ENCODE results near the gene USH1G.
"Not testable (repeated sequence)": the region's sequence is repeated elsewhere in the genome, so short reads cannot be mapped to it uniquely, and the experiment has no call there.

The USH1G gene

DNA sequence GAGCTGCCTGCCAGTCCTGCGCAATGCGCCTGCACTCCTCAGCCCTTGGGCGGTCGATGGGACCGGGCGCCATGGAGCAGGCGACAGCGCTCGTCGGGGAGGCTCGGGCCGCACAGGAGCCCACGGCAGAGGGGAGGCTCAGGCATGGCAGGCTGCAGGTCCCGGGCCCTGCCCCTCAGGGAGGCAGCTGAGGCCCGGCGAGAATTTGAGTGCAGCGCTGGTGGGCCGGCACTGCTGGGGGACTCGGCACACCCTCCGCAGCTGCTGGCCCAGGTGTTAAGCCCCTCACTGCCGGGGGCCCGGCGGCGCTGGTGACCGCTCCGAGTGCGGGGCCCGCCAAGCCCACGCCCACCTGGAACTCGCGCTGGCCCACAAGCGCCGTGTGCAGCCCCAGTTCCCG lies 16.0 kb downstream of the USH1G start:
- no peak overlapping the region for H3K4me3 ChIP-seq (ENCODE audit: low read depth, low read length)
- TF ChIP-seq, protein P1, sequence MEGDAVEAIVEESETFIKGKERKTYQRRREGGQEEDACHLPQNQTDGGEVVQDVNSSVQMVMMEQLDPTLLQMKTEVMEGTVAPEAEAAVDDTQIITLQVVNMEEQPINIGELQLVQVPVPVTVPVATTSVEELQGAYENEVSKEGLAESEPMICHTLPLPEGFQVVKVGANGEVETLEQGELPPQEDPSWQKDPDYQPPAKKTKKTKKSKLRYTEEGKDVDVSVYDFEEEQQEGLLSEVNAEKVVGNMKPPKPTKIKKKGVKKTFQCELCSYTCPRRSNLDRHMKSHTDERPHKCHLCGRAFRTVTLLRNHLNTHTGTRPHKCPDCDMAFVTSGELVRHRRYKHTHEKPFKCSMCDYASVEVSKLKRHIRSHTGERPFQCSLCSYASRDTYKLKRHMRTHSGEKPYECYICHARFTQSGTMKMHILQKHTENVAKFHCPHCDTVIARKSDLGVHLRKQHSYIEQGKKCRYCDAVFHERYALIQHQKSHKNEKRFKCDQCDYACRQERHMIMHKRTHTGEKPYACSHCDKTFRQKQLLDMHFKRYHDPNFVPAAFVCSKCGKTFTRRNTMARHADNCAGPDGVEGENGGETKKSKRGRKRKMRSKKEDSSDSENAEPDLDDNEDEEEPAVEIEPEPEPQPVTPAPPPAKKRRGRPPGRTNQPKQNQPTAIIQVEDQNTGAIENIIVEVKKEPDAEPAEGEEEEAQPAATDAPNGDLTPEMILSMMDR (IDR thresholded peaks at IDR 0.05; ENCODE audit: low read depth, low read length) = no peak

DNA sequence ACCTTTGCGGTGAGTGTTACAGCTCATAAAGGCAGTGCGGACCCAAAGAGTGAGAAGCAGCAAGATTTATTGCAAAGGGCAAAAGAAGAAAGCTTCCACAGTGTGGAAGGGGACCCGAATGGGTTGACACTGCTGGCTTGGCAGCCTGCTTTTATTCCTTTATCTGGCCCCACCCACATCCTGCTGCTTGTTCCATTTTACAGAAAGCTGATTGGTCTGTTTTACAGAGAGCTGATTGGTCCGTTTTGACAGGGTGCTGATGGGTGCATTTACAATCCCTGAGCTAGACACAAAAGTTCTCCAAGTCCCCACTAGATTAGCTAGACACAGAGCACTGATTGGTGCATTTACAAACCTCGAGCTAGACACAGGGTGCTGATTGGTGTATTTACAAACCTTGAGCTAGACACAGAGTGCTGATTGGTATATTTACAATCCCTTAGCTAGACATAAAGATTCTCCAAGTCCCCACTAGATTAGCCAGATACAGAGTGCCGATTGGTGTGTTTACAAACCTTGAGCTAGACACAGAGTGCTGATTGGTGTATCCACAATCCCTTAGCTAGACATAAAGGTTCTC lies 16.8 kb downstream of the USH1G start:
- H3K4me3 ChIP-seq (ENCODE audit: low read depth, low read length) = not testable (repeated sequence)

DNA sequence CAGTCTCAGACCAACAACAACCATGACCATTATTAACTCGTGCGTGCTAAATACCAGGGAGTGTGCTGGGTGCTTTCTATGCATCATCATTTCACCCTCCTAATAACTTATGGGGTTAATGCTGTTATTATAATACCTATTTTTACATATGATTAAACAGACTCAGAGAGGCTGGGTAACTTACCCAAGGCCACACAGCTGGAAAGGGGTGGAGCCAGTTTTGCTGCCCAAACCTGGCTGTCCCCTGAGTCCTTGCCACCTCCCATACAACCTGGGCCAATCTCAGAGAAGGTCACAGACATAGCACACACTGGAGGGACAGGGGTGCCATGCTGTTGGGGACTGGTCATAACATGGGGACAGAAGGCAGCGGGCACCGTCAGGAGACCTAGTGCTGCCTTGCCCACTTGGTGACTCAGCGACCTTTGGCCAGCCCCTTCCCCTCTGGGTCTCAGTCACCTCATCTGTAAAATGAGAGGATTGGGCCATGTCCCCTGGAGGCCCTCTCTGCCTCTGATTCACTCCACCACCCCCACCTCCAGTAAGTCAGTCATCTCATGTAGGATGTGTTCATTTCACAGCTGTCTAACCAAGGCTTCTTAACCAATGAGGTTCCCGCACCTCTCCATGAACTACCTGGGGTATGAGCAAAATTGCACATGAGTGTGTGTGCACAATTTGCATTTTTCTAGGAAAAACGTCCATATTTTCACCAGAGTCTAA lies 18.2 kb downstream of the USH1G start:
- TF ChIP-seq, protein P1 (IDR thresholded peaks at IDR 0.05; ENCODE audit: low read depth, low read length) = no peak
- H3K4me3 ChIP-seq (ENCODE audit: low read depth, low read length) = no peak overlapping the region

DNA sequence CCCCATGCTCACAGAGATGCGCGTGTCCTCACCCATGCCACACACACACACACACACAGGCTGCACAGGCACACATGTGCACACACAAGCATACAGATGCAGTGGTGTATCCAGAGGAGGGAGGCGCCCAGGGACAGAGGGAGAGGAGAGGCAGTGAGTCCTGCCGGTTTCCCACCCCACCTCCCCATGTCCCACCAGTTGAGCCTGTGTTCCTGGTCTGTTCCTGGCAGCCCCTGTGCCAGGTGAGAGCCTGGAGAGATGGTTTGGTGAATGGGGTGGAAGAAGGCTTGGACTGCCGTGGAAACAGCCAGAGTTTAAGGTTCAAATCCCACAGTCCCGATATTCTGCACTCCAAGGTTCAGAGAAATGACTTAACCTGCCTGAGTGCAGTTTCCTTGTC lies 19.4 kb downstream of the USH1G start:
- H3K4me3 ChIP-seq (ENCODE audit: low read depth, low read length) = no peak overlapping the region
- TF ChIP-seq, protein P1 (IDR thresholded peaks at IDR 0.05; ENCODE audit: low read depth, low read length) = no peak

DNA sequence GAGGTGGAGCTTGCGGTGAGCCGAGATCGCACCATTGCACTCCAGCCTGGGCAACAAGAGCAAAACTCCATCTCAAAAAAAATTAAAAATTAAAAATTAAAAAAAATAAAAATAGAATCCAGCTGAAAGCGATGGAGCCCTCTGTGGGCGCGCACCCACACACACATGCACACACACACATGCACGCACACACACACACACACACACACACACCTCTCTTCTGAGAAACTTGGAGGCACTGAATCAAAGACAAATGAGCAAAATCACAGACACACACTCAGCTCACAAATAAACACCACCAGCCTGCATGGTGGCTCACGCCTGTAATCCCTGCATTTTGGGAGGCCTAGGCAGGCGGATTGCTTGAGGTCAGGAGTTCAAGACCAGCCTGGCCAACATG lies 20.0 kb downstream of the USH1G start:
- TF ChIP-seq, protein P1 (IDR thresholded peaks at IDR 0.05; ENCODE audit: low read depth, low read length) = no peak
- no peak overlapping the region for H3K4me3 ChIP-seq (ENCODE audit: low read depth, low read length)

DNA sequence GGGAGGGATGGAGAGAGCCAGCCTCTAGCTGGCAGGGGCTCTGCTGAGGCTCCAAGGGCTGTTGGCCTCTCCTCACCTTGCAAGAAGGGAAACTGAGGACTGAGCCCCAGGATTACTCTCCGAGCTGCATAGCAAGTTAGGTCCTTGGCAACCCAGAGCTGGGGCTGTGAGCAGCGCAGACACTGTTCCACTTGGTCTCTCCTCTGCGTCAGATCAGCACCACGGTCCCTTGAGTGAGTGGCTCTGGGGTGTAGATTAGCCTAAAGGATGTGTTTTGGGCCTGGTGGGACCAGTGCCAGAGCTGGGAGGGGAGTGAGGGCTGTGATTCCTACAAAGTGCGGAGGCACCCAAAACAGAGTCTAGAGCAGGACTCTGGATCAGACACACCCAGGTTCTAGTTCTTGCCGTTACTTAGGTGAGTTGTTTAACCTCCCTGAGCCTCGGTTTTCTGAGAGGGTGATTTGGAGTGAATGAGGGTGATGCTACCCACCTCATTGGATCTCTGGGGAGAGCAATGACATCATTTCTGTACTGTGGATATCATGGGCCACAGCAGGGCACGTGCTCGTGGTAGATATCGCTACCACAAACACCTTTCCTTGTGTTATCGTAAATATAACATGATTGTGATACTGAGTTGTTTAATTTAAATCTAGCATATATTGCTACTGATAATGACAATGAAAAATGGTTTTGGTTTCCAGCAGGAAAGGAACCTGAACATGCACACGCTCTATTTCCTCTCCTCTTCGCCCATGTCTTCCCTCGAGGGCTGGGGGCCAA lies 21.5 kb downstream of the USH1G start:
- no peak overlapping the region for H3K4me3 ChIP-seq (ENCODE audit: low read depth, low read length)
- TF ChIP-seq, protein P1 (IDR thresholded peaks at IDR 0.05; ENCODE audit: low read depth, low read length) = no peak

DNA sequence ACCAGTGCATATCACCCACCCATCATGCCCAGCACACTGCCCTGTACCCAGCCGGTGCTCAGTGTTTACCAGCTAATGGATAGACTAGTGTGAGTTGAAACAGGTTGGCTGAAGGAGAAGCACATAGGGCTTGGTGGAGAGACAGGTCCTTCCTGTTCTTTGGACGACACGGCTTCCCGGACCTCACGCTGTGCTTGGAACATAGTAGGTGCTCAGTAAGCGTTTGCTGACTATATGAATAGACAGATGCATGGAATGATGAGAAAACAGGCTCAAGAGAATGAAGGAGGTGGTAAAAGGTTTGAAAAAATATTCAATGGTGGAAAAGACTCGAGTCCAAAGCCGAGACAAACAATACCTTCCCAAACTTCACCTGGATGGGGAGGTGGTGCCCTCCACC lies 22.8 kb downstream of the USH1G start:
- TF ChIP-seq, protein P1 (IDR thresholded peaks at IDR 0.05; ENCODE audit: low read depth, low read length) = no peak
- no peak overlapping the region for H3K4me3 ChIP-seq (ENCODE audit: low read depth, low read length)

Measured in WI38 (cell line).